ENCODE data around the gene GRK2.

GRCh38 chr11:67302571-67303131, 36.4 kb downstream of the GRK2 start:
- TF ChIP-seq CTCF (IDR thresholded peaks at IDR 0.05 in 2 of 3, conservative IDR thresholded peaks at IDR 0.05 in 1 of 3; ENCODE audit: insufficient read depth in 2 of 3, low read depth in 1 of 3, low read length in 3 of 3) (no peak), SIN3A (IDR thresholded peaks at IDR 0.05; ENCODE audit: borderline replicate concordance in 2 of 2, control insufficient read depth in 1 of 2, low read depth in 2 of 2, low read length in 2 of 2) (no peak), RFX5 (IDR thresholded peaks at IDR 0.05; ENCODE audit: low read depth, low read length) (no peak), NFE2 (IDR thresholded peaks at IDR 0.05; ENCODE audit: low read depth) (no peak), ELK1 (CRISPR knock-in tag; IDR thresholded peaks at IDR 0.05) (no peak), AFF1 (IDR thresholded peaks at IDR 0.05; ENCODE audit: low read depth in 1 of 2, partially characterized antibody in 2 of 2) (no peak), SMAD2 (IDR thresholded peaks at IDR 0.05; ENCODE audit: low read depth, low read length) (no peak), POLR2AphosphoS5 (IDR thresholded peaks at IDR 0.05; ENCODE audit: control insufficient read depth, insufficient read depth, low read depth, low read length) (no peak), ZZZ3 (IDR thresholded peaks at IDR 0.05) (no peak), ZNF764 (CRISPR knock-in tag; IDR thresholded peaks at IDR 0.05; ENCODE audit: low read depth) (no peak)

Measured in K562 (cell line).